PFSK-1 (cell line): Measurements from ENCODE around the gene CDC25A.

Experiments
- FOXP2 ChIP-seq: optimal IDR thresholded peaks from 2 replicates; pipeline ENCODE3; 2011; ENCODE audit warnings: borderline replicate concordance, control low read depth, inconsistent platforms; ENCODE audit not compliant: insufficient read depth; ENCODE audit errors: extremely low read length, extremely low read depth
- REST ChIP-seq, 2 experiments: IDR thresholded peaks; 2 replicates each; pipeline versions ENCODE4 v1.6.1 to v1.8.0; 2011 to 2012; ENCODE audit warnings: low read depth in 2 of 2, low read length in 2 of 2, control low read depth in 1 of 2, inconsistent platforms in 1 of 2, mild to moderate bottlenecking in 1 of 2, moderate library complexity in 1 of 2; ENCODE audit not compliant: insufficient read depth in 1 of 2
- SIN3A ChIP-seq: IDR thresholded peaks from 2 replicates; pipeline ENCODE4 v1.6.1; 2012; ENCODE audit warnings: mild to moderate bottlenecking, low read length, moderate library complexity, borderline replicate concordance; ENCODE audit not compliant: insufficient read depth
- TAF1 ChIP-seq: IDR thresholded peaks from 2 replicates; pipeline ENCODE4 v1.6.1; 2012; ENCODE audit warnings: low read length, control low read depth, borderline replicate concordance; ENCODE audit not compliant: insufficient read depth

DNA sequence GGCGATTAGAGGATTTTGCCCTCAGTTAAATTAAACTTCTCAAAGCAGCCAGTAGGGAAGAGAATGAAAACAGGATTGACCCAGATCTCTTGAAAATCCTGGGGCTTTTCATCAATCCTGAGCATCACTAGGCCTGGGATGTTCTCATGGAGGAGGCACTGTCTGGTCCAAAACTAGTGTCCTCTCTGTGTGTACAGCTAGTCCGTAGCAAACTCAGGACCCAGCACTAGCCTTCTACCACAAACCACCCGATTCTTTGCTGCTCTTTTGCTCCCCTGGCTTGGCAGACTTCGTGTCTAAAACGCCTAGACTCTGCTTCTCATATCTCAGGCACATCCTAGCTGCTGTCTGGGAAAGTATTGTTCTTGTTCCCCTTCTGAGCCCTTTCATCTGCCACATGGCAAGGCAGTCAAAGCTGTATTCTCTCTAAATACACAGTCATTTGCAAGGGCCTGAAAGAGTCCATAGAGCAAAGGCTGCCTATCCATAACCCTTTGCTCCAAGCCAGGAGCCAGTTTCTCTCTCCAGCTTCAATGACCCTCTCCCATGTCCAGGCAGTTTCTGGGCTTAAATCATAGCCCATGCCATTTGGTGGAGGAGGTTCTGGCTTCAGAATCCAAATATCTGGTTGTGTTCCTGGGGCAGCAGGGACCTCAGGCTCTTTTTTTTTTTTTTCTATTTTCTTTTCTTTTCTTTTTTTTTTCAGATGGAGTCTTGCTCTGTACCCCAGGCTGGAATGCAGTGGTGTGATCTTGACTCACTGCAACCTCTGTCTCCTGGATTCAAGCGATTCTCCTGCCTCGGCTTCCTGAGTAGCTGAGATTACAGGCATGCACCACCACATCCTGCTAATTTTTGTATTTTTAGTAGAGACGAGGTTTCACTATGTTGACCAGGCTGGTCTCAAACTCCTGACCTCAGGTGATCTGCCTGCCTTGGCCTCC, 52.4 kb downstream of the CDC25A start:
- no peak for TF ChIP-seq REST (IDR thresholded peaks at IDR 0.05; ENCODE audit: insufficient read depth in 1 of 2, low read depth in 2 of 2, low read length in 2 of 2)
- no peak for TF ChIP-seq FOXP2
- TF ChIP-seq TAF1, result no peak
- TF ChIP-seq SIN3A, result no peak
